Activated effector memory CD4-positive, alpha-beta T cell treated with Interleukin-2 at 50 U/mL for 16 hours (primary cell): ENCODE results near the gene ZNF337.
"Not testable (repeated sequence)": the region's sequence is repeated elsewhere in the genome, so short reads cannot be mapped to it uniquely, and the experiment has no call there.

Source experiments
- DNase-seq: peaks from one replicate; pipeline ENCODE4 v3.0.0-alpha.2; 2020

Gene ZNF337

DNA sequence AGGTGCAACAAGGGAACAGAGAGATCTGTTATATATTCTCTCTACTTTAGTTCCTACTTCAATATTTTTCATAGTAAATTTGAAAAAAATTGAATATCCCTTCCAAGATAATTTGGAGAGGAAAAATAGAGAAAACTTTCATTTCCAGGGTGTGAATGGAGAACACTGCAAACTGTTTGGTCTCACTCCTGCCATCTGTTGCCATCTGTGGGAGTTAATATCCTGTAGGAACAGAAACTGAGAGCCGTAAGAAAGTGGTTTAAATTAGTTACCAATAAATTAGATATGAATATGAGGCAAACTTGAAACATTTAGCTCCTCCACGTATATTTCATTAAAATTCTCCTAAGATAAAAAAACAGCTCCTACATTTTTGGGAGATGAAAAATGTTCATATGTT, 4.2 kb downstream of the ZNF337 start:
- no peak for DNase-seq

DNA sequence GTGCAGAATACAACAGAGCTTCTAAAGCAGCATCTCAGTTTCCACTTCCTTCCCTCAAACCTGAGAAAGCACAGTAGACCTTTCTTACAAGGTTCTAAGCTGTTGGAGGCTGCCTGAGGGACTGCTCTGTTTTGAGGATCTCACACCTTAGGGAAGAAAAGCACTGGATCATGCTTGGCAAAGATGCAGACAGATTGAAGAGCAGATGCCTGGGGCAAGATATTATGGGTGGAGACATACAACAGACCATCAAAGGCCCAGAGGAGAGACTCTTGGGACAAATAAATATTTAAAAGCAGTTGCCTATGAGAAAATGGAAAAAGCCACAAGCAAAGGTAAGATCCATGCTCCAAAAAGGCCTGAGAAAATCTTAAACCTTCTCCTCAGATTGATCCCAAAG, 6.2 kb downstream of the ZNF337 start:
- no peak for DNase-seq

DNA sequence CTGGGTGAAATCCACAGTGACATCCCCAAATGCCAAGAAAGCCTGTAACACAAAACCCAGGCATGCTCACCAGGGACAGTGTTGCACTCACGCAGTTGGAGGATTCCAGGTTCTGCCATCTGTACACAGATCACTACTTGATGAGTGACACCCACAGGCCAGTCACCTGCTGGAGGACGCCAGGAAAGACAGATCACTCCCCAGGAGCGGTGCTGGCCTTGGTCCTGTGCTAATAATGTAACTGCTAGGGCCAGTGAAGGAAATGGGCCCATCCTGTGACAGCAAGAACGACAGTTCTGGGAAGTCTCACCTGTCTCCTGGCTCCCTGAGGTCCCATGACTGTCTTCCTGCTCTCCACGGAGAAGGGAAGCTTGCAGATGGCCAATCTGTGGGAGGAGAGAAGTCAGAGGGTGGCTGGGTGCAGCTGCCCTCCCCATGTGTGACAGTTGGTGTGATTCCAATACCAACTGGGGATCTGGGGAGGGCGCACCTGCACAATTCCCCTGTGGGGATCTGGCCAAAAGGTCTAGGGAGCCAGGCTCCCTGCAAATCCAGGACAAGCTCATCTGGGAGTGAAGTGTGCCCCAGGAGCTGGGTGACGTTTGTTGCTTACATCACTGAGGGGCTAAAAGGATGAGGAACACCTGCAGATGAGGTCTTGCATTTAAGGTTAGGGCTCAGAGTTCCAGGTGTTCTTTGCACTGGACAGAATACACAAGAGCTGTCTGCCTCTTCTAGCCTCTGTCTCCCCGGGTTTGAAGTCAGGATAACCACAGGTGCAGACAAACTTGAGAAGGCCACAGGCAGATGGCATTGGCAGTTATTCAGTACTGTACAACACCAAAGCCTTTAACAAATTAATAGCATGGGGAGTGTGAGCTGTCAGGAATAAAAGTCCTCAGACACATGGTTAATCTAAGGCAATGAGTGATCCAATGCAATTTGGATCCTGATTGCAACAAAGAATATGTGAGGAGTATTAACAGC, 10.3 kb downstream of the ZNF337 start:
- no peak for DNase-seq

DNA sequence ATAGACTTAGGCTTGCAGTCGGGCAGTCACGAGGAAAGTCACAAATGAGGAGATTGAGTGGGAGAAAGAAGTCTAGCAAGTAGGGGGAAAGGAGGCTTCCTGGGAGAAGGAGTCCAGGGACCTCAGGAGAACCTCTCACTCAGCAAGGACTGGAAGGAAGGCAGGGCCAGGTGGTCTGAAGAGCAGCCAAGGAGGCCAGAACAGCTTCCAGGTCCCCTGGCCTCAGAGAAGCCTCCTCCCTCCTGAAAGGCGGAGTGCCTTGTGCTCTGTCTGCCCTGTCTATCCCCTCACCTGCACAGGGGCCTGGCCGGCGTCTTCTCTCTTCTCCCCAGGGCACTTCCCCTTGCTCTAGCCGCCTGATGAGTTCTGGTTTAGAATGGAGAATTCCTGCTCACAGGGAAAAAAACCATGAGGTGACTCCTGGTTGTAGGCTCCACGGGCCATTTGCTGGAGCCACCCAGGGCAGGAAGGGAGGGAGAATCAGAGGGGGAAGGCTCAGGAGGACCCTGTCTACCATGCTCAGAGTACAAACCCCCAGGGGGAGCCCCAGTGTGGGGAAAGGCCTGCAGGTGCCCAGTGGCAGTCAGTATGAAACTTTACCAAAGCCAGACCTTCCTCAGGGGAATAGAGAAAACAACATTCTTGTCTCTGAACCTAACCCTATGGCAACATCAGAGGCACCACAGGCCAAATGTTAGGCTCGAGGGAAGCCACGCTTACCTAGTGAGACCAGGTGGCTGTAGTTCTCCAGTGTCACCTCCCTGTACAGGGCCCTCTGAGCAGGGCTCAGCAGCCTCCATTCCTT, 11.2 kb downstream of the ZNF337 start:
- DNase-seq: no peak

DNA sequence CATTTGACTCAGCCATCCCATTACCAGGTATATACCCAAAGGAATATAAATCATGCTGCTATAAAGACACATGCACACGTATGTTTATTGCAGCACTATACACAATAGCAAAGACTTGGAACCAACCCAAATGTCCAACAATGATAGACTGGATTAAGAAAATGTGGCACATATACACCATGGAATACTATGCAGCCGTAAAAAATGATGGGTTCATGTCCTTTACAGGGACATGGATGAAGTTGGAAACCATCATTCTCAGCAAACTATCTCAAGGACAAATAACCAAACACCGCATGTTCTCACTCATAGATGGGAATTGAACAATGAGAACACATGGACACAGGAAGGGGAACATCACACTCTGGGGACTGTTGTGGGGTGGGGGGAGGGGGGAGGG, 12.8 kb downstream of the ZNF337 start:
- not testable (repeated sequence) for DNase-seq

DNA sequence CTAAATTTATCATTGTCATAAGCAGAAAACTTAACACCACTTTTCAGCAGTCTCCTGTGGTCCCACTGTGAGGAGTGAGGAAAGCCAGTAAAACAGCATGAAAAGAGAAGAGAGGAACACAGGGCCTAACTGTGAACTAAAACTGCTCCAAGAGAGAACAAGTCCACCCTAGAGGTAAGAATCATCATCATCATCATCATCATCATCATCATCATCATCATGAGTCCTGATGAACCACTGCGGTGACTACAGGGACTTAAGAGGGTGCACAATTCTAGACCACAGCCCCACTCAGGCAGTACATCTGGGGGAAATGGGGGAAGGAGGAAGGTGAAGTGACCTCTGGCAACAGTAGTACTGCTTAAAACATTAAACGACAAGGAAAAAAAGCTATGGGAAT, 13.6 kb downstream of the ZNF337 start:
- DNase-seq: no peak

DNA sequence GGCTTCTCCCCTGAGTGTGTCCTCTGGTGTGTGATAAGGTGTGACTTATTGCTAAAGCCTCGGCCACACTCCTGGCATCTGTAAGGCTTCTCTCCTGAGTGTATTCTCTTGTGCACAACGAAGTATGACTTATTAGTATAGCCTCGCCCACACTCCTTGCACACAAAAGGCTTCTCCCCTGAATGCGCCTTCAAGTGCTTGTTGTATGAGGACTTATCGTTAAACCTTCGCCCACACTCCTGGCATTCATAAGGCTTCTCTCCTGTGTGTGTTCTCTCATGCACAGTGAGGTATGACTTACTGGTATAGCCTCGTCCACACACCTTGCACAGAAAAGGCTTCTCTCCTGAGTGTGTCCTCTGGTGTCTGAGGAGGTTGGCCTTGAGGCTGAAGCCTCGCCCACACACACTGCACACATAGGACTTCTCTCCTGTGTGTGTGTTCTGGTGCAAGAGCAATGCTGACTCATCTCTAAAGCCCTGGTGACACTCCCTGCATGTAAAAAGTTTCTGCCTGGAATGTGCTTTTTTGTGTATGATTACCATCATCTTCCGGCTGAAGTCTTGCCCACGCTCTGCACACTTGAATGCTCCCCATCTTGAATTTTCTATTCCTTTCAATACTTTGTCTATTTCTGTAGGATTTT, 20.4 kb downstream of the ZNF337 start:
- DNase-seq: no peak

DNA sequence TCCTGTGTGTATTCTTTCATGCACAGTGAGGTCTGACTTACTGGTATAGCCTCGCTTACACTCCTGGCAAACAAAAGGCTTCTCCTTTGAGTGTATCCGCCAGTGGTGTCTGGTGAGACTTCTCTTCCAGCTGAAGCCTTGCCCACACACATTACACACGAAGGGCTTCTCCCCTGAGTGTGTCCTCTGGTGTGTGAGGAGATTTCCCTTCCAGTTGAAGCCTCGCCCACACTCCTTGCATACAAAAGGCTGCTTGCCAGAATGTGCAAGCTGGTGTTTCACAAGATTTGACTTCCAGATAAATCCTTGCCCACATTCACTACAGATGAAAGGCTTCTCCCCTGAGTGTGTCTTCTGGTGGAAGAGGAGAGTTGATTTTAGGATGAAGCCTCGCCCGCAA, 21.5 kb downstream of the ZNF337 start:
- DNase-seq: no peak

DNA sequence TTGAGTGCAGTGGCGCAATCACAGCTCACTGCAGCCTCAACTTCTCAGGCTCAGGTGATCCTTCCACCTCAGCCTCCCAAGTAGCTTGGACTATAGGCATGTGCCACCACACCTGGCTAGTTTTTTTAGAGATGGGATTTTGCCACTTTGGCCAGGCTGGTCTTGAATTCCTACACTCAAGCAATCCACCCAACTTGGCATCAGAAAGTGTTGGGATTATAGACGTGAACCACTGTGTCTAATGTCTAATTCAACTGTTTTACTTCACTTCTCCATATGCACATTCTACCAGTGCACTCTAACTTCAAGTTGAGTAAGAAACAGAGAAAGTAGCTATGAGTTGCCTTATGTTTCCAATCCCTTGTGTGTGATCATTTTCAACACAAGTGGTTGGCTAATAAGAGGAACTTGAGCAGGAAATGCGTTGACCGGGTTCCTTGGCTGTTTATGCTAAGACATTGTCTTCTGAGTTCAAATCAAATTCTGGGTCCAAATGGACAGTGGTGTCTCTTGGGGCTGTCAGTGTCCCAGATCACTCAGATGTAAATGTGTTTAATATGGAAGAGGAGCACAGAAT, 23.9 kb downstream of the ZNF337 start:
- DNase-seq: no peak

DNA sequence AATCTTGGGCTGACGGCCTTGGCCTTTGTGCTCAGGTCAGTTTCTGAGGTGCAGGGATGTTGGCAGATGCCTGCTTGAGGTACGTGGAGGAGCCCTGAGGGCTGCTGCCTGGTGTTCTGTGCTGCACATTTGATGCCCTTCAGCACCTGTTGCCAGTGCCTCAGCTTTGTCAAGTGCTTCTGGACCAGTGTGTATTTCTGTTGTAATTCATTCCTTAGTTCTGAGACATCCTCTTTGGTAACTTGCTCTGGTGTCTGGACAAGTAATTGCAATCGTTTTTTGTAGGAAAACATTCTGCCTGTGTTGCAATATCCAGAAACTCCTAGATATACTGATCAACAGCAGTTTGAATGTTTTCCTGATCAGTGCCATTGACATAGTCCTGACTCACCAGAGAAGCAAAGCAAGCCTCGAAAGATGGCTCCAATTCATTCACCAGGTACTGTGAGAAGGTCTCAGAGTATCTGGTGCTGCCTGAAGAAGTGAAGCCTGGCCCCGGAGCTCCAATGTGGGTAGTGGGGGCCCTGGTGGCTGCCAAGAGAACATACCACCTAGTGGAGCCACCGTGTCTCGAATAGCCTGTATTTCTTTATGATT, 26.7 kb downstream of the ZNF337 start:
- DNase-seq: no peak

DNA sequence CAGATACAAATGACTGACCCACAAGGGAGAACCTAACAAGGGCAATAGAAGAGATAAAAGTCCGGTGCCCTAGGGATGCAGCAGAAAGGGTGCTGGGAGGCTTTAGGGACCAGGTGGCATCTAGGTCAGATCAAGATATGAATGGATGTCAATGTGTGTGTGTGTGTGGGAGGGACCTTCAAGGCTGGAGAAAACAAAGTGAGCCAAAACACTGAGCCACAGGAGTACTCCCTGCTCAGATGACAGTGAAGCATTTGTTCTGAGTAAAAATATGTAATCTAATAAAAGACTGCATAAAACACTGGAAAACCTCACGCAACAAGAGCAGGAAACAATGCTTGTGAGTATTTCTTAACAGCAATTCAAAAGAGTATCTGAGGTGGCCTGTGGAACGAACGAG, 28.2 kb downstream of the ZNF337 start:
- no peak for DNase-seq

DNA sequence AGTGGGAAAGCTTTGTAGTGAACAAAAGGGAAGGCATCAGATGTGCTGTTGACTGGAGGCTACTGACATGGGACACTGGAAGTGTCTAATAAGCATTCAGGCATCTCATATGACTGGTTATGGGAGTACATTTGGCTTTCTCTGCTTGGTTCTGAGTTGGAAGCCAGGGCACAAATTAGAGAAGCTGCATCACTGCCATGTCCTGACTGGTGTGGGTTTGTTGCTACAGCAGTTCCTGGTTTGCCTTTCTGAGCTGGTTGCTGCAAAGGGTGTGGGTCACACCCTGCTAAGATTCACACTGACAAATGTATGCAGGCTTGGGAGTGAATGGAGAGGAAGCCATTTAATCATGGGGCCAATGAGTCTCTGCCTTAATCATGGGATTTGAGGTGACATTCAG, 36.7 kb downstream of the ZNF337 start:
- DNase-seq: no peak

DNA sequence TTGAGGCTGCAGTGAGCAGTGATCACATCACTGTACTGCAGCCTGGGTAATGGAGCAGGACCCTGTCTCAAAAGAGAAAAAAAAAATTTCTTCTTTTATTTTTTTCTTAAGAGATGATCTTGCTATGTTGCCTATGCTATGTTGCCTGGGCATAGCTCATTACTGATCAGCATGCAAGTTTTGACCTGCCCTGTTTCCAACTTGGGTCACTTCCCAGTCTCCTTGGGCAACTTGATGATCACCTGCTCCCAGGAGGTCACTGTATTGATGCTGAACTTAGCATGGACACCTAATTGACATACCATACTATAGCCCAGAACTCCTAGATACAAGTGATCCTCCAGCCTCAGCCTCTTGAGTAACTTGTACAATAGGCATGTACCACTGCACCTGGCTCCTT, 42.2 kb downstream of the ZNF337 start:
- DNase-seq: no peak

DNA sequence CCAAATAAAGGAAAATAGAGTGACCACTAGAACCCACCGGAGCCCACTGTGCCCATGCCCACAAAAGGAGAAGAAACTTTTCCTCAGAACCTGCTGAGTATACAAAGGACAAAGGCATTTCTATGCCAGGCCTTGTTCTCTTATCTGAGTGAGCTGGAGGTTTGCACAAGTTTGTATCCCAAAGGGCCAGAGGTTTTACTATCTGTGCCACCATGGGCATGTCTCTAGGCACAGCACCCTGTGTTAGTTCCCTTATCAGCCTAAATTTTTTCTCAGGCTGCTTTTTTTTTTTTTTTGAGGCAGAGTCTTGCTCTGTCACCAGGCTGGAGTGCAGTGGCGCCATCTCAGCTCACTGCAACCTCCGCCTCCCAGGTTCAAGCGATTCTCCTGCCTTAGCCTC, 43.8 kb downstream of the ZNF337 start:
- DNase-seq: not testable (repeated sequence)

DNA sequence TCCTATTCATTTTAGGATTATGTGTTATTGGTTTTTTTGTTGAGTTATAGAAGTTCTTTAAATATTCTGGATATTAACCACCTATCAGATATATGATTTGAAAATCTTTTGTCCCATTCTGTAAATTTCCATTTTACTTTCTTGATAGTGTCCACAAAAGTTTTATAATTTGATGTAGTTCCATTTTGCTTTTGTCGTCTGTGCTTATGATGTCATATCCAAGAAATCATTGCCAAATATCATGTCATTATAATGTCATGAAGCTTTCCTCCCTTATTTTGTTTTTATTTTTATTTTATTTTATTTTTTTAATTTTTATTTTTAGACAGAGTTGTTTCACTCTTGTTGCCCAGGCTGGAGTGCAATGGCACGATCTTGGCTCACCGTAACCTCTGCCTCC, 51.8 kb downstream of the ZNF337 start:
- DNase-seq: no peak

DNA sequence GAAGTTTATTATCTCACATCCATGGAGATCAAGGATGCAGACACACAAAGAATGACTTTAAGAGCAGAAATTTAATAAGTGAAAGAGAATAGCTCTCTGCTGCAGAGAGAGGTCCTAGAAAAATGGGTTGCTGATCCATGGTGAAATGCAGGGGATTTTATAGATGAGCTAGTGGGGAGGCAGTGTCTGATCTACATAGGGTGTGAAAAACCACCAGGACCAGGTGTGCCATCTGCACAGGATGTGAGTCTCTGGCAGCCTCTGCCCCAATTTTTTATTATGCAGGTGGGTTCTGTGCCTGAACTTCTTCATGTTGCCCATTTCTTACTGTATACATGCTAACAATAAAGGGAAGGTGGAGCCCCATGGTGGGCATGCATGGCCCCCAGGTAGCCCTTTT, 52.9 kb downstream of the ZNF337 start:
- DNase-seq: no peak

DNA sequence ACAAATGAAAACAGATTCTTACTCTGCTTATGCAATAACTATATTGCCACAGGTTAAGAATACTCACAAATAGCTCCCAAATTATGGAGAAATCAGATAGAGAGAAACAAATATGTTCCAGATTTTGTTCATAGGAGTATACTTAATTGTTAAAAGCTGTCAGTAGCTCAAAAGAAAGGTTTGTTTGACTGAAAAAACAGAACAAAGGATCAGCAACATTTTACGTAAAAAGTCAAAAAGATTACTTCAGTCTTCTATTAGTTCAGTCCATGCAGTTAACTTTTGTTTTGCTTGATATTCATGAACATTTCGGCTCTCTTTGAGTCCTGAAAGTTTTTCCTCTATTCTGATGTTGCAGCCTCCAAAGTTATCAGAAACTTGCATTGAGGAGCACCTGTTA, 59.4 kb downstream of the ZNF337 start:
- no peak for DNase-seq

DNA sequence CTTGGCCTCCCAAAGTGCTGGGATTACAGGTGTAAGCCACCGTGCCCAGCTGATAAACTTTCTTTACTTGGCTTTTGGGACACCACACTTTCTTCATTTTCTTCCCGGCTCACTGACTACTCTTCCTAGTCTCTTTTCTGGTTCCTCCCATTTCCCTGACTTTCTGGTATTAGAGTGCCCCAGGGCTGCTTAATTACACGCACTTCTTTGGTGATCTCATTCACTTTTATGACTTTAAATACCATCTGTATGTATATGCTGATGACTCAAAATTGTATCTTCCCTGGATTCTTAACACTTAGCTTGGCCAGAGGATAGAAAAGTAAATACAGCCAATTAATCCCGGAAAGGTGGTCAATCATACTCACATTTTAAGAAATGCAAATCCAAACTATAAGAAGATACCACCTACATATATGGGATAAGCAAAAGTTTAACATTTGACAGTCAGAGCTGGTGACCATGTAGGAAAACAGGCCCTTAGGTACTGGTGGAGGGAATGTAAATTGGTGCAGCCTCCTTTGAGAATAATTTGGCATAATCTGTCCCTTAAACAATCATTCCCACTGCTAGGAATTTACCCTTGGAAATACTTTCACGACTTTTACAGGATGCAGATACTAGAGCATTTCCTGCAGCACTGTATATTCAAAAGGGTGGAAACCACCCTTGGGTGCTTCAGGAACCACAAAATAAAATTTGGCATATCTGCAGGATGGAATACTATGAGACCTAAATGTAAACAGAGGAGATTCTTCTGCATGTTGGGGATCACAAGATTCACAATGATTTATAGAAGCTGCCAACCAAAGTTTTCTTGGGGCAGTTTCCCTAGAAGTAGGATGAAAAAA, 63.5 kb downstream of the ZNF337 start:
- DNase-seq: no peak

DNA sequence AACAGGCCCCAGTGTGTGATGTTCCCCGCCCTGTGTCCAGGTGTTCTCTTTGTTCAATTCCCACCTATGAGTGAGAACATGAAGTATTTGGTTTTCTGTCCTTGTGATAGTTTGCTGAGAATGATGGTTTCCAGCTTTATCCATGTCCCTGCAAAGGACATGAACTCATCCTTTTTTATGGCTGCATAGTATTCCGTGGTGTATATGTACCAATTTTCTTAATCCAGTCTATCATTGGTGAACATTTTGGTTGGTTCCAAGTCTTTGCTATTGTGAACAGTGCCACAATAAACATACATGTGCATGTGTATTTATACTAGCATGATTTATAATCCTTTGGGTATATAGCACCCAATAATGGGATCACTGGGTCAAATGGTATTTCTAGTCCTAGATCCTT, 66.0 kb downstream of the ZNF337 start:
- DNase-seq: not testable (repeated sequence)

DNA sequence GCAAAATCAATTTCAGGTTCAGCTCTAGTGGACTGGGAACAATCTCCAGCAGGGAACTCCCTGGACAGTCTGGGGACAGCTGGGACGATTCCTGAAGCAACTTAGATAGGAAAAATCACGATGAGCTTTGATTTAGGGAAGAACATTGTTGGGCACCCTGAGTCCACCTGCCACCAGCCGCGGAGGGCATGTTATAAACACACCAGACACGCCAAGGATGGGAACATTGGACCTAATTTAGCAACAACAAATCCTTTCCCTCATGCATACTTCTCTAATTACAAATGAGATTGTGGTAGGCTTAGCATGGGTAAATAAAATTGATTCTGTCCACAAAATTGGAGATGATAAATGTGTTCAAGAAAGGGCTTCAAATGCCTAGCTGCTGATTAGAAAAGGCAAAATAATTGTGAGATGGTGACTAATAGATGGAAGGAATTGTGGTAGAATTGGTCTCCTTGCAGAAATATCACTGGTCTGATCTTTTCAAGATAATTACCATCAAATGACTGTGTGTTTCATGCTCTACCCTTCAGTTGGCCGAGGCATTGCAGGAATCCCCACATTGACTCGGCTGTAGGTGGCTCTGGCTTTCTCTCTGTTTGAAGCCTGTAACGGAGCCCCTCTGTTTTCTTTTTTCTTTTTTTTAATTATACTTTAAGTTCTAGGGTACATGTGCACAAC, 66.7 kb downstream of the ZNF337 start:
- DNase-seq: no peak

DNA sequence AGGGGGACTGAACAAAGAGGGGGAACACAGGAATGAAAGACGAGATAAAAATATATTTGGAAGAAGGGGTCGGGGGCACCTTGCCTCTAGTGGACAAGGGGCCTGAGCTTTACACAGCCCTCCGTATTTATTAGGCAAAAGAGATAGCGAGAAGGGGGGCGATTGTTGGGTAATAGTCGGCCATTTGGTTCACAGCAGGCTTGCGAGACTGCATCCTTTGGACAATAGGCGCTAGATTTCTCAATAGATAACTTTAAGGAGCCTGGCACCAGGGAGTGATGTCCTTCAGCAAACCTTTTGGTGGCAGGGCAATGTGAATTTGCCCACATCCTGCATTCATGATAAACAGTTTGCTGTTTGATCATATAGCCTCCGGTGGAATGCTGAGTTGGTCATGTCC, 69.9 kb downstream of the ZNF337 start:
- no peak for DNase-seq
